OCI-M2 (cell line): ENCODE measurements around the gene HOXC5.

Experiments used
- DNase-seq: peaks from one replicate; lab custom pipeline; 2025; ENCODE audit not compliant: unreplicated experiment; lab: John Stamatoyannopoulos, UW

The HOXC5 gene

DNA sequence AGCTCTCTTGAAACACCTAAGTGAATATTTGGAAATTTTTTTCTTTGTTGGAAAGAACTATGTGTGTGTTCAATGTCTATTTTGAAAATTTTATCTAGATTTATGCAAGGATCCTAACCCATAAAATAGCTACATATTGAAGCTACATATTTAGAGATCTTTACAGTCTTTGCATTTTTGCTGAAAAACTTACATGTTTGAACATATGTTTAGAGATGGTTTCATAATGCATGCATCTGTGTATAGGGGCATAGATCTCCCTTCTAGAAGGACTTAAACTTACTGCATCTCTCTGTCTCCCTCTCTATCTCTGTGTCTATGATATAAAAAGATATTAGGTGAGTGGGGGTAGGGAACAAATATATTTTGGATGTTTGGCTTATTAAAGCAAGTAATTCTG, 12.6 kb downstream of the HOXC5 start:
- DNase-seq: no peak

DNA sequence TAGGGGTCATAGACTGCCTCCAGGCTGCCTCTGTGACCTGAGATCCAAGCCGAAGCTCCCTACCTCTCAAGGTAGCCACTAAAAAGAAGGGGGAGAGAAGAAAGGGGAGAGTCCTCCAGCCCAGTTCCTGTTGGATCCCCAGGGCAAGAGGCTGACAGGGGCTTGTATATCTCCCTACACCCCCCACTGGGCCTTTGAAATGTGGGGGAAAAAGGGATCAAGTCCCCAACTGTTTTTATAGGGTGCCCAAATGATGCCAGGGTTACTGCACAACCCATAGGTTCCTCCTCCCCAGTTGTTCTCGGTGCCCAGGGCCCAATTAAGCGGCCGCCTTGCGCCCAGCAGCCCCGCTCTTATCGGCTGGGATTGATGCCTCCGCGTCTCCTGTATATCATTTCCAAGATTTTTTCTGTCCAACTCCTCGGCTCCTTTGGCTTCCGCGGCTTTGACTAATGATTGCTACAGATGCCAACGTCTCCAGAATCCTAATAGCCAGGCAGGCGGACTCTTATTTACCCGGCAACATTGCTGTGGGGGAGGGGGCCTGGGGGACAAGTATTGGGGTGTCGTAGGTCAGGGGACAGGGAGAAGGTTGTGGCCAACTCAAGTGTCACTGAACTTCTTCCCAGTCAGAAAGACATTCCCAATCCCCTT, 13.1 kb downstream of the HOXC5 start:
- DNase-seq: no peak

DNA sequence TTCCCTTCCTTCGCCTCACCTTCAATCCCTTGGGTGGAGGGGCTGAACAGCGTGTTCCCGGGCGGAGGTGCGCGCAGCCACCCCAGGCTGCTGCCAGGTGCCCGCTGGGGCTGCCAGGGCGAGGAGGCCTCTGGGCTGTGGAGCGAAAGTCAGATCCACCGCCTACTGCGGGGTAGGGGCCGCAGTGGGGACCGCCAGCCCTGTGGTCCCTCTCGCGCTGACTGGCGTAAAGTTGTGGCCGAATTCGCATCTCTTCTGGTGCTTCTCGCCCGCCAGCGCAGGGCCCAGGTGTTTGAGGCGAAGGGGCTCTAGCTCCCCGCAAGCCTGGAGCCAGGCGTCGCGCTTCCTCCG, 13.9 kb downstream of the HOXC5 start:
- no peak for DNase-seq

DNA sequence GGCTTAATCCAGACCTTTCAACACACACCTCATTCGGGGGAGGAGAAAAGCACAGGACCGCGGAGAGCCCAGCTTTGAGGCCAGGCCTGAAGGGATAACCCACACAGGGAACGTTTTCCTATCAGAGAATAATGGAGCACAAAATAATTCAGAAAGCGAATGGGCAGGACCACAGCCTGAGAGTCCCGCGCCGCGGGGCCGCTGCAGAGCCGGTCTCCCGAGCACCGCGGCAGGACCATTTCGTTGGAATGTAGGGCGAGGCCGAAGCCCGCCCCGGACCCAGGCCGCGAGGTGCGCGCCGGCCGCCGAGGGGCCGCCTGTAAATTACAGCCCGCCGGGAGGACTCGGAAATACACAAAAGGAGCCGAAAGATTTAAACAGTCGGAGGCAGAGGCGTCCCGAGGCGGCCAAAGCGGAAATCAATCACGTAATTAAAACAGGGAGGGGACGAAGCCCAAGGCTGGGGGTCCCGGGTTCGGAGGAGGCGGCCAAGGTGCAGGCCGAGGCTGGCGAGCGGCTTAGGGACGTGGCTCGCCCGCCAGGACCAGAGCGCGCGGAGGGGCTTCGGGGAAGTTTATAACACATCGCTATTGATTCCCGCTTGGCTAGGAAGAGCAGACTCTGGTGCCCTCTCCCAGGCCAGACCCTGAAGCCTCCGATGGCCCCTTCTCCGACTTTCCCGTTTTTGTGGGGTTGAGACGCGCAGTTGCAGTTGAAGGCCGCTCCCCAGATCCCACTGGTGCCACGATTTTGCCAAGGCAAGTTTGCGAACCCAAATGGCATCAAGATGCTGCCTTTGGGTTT, 14.5 kb downstream of the HOXC5 start:
- no peak for DNase-seq

DNA sequence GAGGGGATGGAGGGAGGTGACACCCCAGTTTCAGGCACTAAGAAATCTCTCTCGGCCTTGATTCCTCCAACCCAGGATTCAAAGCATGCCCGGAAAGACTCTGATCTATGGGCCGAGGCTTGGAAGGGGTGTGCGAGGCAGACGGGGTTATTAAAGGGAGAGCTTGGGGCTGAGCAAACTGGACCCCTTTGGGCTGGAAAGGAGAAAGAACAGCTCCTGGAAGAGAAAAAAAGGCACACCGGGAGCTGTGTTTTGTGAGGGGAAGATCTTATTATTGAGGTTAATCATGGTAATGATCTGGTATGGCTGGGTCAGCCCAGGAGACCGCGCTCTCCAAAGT, 15.1 kb downstream of the HOXC5 start:
- DNase-seq: no peak

DNA sequence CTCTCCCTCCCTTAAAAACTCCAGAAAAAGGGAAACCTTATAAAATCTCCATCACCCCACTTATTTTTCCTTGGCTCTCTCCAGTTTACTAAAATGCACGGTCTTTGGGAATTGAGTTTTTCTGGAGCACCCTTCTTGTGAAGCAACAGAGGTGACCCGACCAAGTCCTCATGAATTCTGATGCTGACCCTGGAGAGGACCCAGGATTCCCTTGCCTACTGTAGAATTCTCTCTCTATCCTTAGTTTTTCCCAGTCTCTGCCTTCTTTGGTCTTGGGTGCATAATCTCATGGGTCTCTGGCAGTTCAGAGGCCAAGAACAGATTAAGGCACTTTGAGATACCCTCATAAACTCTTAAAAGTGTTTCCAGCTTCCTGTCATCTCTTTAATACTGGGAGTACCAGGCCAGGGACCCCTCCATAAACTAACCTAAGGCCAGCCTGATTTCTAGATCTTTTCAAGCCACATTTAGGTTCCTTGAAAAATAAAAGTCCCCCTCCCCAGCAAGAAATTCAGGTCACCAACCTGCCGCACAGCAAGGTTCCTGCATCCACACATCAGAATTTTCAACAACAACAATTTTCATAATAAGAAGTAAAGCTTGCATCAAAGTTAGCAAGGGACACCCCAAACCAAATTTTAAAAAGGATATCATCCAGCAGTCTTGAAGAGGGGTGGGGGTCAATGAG, 15.7 kb downstream of the HOXC5 start:
- no peak for DNase-seq

DNA sequence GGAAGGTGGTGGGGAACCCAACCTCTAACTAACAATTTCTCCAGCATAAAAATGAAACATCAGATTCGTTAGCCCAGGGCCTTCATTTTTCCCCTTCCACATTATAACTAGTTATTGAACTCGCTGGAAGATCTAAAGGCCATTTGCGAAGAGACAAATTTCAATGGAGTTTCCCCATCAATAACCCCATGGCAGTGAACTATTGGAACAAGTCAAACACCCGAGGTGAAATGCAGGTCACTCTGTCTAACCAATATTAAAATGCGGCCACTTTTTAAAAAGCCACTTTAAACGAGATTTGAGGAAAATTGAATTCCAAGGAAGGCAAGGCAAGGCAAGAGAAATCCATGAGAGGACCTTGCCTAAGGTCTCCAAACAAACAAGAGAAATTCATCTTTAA, 16.3 kb downstream of the HOXC5 start:
- DNase-seq: no peak

DNA sequence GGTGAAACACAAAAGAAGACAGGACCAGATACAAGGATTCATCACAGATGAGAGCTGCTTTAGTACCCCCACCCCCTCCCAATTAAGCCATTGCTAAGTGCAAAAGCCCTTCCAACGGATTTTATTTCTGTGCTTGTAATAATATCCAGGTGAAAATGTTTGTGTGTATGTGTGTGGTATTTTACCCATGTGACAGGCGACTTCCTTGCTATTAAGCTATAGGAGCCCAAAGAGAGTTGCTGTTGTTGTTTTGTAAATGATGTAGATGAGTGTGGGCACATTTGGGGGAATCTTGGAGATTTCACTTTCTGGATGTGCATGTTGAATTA, 17.6 kb downstream of the HOXC5 start:
- no peak for DNase-seq

DNA sequence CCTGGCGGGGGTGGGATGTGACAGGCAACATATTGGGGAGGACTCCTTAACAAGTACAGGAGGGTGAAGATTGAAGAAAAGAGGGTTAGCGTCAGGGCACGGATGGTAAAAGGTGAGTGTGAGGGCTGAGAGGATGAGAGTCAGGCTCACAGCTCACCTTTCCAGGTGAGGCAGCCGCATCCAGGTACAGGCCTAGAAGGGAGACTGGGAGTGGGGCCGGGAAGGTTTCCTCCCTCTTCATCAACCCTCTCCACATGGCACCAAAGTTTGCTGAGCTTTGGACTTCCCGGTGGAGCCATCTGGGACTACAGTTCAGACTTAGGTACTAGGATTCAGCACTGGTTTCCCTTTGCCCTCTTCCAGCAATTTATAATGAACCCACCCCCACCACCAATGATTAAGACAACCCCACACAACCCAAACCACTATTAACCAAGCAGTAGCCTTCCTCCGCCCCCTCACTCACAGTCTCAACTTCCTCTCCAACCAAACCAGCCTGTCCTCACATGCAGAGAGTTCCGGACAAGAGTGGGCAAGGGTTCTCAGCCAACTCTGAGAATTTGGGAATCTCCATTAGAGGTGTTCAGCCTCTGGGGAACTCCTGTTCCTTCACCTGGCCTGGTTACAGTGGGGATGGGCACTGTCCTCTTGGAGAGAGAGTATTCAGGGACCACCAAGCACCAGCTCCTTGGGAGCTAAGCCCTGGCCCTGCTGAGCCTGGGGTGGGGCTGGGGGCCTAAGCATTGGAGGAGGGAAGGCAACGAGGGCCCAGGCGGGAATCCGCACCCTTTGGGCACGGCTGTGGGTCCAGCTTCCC, 18.4 kb downstream of the HOXC5 start:
- no peak for DNase-seq

DNA sequence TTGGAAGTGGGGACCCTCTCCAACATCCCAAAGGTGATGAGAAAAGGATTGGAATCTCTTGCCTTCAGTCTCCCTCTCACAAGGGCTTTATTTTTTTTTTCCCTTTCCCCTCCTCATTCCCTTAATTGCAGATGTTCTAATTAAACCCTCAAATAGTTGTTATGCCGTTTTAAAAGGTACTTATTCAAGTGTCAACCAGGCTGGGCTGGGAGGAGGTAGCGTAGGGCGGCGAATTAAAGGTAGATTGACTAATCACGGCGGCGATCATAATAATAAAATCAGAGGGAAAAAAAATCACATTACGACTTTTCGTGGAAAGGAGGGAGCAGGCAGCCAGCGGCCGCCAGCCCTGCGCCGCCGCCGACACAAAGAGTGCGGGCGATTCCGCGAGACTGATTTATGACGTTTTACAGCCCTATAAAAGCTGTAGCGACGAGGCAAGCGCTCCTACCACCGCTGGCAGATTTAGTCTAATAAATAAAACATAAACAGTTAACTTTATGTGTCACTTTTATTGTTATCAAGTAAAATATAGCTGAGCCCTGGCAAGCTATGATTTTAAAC, 19.1 kb downstream of the HOXC5 start:
- DNase-seq: no peak

DNA sequence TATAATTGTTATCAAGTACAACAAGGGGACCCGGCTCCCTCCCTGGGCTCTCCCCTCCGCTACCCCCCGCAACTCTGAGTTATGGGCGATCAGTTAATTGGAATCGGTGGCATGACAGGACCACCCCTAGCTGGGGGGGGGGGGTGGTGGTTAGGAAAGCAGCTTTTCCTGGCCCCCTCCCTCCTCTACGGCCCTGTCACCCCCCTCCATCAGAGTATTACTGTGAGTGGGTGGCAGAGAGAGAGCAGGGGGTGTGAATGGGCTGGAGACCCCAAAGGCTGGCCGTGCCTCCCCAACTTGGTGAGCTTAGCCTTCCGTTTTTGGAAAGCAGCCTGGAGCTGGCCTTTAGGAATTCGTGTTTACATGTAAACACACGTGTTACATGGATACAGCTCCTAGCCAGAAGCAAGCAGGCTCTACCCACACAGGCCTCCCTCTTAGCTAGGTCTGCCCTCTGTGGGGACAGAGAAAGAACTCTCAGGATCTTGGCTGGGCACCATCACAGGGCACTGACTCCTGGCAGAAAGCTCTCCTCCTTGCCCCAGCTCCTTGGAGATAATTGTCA, 19.7 kb downstream of the HOXC5 start:
- DNase-seq: no peak

DNA sequence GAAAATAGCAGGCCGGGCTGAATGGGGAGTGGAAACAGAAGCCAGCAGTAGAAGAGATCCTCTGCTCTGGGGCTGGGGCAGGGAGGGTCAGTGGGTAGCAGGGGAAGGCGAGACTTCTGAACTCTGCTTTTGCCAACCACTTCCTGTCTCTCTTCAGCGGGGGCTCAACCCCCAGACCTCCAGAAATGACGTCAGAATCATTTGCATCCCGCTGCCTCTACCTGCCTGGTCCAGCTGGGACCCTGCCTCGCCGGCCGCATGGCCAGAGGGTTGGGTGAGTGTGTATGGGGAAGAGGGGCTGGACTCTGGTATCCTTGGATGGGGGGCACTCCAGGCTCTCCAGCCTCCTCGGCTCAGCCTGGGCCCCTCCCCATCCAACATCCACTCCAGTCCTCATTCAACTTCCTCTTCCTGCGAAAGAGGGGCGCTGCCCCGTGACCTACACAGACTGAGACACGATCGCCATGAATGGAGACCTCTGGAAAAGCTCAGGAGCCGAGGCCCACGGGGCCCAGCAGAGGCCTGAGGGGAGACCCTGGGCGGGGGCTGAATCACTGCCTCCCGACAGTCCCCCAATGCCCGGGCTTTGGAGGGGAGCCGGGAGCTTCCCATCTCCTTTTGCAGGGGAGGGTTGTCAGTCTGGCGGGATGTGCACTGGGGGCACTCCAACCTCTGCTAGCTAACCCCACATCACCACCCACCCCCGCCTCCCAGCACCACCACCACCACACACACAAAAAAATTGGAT, 20.3 kb downstream of the HOXC5 start:
- DNase-seq: no peak

DNA sequence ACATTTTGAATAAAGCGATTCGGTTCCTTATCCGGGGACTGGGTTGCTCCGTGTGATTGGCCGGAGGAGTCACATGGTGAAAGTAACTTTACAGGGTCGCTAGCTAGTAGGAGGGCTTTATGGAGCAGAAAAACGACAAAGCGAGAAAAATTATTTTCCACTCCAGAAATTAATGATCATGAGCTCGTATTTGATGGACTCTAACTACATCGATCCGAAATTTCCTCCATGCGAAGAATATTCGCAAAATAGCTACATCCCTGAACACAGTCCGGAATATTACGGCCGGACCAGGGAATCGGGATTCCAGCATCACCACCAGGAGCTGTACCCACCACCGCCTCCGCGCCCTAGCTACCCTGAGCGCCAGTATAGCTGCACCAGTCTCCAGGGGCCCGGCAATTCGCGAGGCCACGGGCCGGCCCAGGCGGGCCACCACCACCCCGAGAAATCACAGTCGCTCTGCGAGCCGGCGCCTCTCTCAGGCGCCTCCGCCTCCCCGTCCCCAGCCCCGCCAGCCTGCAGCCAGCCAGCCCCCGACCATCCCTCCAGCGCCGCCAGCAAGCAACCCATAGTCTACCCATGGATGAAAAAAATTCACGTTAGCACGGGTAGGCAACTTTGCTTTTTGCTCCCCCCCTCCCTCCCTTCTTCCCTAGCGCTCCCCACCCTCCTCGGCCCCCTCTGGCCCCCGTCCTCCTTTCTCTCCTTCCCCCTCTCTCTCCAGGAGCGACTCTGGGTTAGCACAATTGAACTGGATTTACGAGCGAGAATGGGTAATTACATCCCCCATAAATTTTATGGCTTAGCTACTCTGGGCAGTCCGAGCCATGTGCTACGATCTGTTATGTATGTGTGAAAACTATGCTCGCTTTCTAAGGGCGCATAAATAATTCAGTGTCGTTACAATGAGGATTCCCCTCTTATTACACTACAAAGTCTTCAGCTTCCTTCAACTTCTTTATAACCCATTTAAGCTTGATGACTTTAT, 21.2 kb downstream of the HOXC5 start, which contains the start of gene HOXC4:
HOXC4 (plus strand) TSS at position 85 of the 991 bp plus-strand sequence; CDS start at position 173, 88 bp downstream.
- DNase-seq: no peak

DNA sequence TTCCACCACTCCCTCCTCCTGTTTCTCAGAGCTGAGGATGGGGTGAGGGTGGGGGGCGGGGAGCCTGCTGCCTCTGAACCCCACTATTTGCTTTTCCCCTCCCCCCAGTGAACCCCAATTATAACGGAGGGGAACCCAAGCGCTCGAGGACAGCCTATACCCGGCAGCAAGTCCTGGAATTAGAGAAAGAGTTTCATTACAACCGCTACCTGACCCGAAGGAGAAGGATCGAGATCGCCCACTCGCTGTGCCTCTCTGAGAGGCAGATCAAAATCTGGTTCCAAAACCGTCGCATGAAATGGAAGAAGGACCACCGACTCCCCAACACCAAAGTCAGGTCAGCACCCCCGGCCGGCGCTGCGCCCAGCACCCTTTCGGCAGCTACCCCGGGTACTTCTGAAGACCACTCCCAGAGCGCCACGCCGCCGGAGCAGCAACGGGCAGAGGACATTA, 21.9 kb downstream of the HOXC5 start:
- DNase-seq: no peak

DNA sequence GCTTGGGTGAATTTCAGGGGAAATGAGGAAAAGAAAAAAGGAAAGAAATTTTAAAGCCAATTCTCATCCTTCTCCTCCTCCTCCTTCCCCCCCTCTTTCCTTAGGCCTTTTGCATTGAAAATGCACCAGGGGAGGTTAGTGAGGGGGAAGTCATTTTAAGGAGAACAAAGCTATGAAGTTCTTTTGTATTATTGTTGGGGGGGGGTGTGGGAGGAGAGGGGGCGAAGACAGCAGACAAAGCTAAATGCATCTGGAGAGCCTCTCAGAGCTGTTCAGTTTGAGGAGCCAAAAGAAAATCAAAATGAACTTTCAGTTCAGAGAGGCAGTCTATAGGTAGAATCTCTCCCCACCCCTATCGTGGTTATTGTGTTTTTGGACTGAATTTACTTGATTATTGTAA, 22.7 kb downstream of the HOXC5 start:
- DNase-seq: no peak

DNA sequence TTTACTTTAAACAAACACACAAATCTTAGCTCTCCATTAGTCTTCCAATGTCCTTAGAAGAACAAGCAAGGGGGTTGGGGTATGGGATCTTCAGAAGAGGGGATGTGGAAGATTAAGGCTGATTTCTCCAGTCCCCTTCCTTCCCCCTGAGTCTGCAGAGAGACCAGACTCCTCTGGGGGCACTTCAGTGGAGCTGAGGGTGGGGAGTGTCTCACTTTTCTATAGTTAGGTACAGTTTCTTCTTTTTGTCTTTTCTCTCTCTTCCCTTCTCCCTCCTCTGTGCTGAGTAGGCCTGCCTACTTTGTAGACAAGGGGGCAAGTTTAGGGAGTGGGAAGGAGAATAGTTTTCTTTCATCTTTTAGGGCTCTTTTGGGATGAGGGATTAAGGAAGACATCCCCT, 23.3 kb downstream of the HOXC5 start:
- DNase-seq: no peak

DNA sequence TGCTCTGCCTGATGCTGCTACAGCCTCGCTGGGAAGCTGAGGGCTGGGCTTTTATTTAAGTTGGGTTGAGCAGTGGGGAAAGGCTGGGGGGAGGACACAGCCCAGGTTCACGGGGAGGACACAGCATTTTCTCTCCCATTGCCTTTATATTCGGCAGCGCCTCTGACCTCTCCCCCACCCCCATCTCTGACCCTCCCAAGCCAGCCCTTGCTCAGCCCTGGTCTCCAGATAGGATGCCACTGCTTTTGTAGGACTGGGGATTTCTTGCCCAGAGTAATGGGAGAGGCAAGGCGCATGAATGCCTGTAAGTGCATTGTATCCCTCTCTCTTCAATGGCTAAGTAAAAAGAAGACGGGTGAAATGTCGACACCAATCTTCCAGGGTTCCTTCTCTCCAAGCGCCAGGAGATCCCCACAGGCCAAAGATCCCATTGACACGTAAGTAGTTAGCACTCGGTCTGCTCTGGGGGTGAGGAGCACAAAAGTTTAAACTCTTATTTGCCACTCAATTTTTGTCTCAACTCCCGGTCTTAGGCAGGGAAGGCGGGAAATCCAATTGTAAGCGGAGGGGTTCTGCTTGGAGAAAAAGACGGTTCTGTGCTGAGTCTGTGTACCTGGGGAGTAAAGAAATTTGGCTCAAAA, 25.4 kb downstream of the HOXC5 start:
- no peak for DNase-seq

DNA sequence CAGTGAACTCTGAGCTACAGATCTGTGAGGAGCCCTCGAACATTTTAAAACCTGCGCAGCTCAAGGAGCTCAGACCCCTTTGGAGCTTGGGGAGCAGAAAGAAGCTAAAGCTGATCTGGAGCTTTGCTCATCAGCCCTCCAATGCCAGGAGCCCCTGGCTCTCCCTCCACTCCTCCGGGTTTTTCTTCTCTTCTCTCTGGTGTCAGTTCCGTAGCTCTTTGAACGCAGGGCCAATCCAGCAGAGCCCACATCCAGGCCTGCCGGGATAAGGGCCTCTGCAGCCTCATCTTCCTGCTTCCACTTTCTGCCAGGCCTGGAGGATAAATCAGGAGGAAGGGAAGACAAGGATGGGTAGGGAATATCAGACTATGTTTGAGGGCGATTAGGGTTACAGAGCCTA, 26.8 kb downstream of the HOXC5 start:
- no peak for DNase-seq
